ENCODE results near the gene MRPL58.
"Not testable (repeated sequence)": the region's sequence is repeated elsewhere in the genome, so short reads cannot be mapped to it uniquely, and the experiment has no call there.

Gene MRPL58

GRCh38 chr17:74987909-74988711 lies 24.4 kb upstream of the MRPL58 start:
- DNase-seq: peak; percentile 20

DNA sequence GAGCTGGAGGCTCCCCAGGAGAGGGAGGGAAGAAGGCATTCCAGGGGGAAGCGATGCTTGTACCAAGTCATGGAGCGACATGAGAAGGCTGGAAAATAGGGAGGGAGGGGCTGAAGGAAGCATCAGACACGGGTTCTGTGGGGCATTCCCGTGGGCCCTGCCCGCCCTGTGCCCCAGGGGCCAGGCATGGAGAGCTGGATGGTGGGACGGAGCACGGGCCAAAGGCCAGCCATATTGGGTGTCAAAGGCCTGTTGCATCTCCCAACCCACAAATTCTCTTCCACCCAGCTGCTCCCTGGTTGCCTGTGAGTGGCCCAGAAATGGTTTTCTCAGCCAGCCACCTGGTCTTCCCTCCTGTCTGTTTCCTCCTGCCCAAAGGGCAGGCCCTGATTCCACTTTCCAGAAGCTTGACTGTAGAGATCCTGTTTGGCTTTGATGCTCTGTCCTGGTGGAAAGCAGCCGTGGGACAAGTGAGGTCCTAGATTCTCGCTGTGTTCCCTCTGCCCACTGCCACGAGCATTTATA lies 21.8 kb upstream of the MRPL58 start:
- DNase-seq: no peak

- no peak for DNase-seq
Observed at GRCh38 chr17:74992223-74992622, 20.2 kb upstream of the MRPL58 start.

DNA sequence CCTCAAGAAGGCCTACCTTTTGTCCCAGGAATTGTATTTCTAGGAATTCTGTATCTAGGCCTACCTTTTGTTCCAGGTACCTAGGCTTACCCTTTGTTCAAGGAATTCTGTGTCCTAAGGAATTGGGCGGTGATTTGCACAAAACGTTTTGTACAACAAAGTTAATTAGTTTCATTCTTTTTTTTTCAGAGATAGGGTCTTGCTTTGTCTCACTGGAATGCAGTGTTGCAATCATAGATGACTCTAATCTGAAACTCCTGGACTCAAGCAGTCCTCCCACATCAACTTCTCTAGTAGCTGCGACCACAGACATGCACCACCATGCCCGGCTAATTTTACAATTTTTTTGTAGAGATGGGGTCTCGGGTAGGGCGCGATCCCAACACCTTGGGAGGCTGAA lies 18.0 kb upstream of the MRPL58 start:
- DNase-seq: no peak

GRCh38 chr17:74995847-74996246 lies 16.6 kb upstream of the MRPL58 start:
- no peak for DNase-seq

DNA sequence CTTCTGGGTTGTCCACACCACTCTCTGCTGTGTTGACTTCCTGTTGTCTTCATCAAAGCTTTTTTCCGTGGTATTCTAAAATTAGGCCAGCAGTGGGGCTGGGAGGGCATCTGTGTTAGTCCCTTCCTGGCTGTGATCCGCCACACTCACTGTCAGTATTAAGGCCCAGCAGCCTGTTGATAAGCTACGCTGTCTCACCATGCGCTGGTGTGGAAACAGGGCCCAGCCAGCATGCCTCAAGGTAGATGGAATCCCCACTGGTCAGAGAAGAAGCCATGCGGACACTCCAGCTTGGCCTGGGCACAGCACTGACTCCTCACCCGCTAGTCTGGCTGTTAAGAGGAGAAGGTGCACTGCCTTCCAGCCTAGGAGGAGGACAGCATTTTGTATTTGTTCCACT lies 13.7 kb upstream of the MRPL58 start:
- no peak for DNase-seq

GRCh38 chr17:74999523-74999922 lies 12.9 kb upstream of the MRPL58 start:
- no peak for DNase-seq

- DNase-seq: no peak
Observed at GRCh38 chr17:75001915-75002843, 10.3 kb upstream of the MRPL58 start.

- no peak for DNase-seq
Observed at GRCh38 chr17:75003070-75003956, 9.2 kb upstream of the MRPL58 start.

DNA sequence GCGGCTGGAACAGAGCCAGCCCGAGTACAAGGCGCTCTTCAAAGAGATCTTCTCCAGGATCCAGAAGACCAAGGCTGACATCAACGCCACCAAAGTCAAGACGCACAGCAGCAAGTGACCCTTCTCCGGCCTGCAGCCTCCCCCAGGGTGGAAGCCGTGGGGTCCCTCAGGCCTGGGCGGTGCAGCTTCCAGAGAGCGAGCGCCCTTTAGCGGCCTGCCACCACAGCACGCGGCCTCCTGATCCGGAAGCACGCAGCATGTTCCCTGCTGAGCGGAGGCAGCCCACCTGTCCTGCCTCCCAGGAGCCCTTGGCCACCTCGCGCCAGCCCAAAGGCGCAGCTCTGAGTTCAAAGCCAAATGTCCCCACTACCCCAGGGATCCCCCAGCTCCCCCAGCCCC lies 8.5 kb upstream of the MRPL58 start:
- no peak for DNase-seq

DNA sequence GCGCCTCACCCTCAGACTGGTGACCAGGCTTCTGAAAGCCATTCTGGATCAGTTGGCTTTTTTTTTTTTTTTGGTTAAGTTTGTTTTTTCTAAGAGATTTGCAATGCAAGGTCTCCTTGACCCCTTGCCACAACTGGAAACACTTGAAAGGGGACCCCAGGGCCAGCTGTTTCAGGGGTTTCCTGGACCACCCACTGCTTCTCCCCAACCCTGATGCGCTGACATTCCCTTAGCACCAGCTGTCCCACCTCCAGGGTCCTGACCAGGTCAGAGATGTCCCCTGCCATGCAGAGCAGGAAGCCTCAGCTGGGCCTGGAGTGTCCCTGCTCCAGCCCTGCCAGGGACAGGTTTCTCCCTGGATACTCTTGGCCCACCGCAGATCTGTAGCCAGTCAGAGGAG lies 8.1 kb upstream of the MRPL58 start:
- DNase-seq: no peak

- DNase-seq: no peak
Observed at GRCh38 chr17:75005291-75005690, 7.2 kb upstream of the MRPL58 start.

GRCh38 chr17:75006084-75006483 lies 6.4 kb upstream of the MRPL58 start:
- not testable (repeated sequence) for DNase-seq

- no peak for DNase-seq
Observed at GRCh38 chr17:75006653-75007052, 5.8 kb upstream of the MRPL58 start.

DNA sequence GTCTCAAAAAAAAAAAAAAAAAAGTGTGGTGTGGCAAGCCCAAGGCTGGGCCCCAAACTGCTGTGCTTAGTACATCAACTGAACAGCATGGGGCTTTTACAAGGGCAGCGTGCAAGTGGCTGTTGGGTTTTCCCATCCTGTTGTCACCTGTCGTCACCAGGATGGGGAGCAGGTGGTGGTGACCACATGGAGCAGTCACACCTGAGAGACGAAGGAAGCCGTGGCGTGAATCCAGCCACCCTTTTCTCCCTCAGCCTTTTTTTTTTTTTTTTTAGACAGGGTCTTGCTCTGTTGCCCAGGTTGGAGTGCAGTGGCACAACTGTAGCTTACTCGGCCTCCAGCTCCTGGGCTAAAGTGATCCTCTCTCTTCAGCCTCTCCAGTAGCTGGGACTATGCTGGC lies 4.1 kb upstream of the MRPL58 start:
- peak; percentile 18 for DNase-seq

- DNase-seq: peak; percentile 9
Observed at GRCh38 chr17:75009139-75009724, 3.2 kb upstream of the MRPL58 start.

GRCh38 chr17:75010683-75011400 lies 1.6 kb upstream of the MRPL58 start:
- peak; percentile 38 for DNase-seq

DNA sequence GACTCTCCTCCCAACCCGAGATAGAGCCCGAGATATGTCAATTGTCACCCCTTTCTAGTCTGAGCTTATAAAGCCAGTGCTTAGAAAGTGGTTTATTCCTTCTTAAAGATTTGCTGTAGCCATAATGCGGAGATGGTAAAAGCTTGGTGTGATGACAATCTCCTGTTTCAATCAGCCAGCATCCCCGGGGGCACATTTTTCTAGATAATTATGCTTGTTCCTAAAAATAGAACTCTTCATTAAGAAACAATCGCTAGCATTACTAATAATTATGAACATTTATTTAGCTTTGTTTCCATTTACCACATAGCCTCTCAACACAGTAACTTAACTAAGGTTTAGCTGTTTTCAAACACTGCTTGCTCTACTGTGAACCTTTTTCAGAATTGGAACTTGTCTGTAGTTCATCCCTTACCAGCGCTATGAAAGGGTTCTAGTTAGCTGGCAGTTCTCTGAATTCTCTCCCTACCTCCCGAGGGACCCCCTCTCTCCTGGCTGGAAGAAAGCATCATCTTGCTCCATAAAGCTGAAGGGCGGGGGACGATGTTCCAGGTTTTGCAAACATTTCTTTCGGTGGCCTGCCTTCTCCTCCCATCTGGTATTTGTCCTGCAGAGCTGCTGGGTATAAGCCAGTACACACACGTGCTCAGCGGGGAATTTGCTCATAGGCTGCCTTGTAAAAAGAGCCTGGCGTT lies 922 bp upstream of the MRPL58 start:
- no peak for DNase-seq

- DNase-seq: no peak
Observed at GRCh38 chr17:75012096-75012345, 449 bp upstream of the MRPL58 start.

DNA sequence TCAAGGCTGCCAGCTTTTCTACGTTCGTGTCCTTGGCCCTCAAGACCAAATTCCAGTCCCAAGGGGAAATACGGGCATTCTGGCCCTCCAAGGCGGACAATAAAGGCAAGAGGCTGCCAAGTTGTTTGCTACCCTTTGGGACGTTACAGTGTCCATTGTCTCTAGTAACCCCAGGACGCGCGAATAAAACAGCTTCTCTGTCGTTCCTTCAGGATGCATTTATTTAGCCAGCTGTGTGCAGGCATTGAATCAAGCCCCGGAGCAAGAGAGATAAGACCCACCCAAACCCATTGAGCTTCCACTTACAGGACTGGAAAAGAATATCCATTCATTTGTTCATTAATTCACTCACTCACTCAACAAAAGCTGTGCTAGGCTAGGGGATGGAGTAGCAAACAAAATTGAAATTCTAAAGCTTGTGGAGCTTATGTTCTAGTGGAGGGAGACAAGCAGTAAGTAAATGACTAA lies 656 bp downstream of the MRPL58 start:
- DNase-seq: no peak

DNA sequence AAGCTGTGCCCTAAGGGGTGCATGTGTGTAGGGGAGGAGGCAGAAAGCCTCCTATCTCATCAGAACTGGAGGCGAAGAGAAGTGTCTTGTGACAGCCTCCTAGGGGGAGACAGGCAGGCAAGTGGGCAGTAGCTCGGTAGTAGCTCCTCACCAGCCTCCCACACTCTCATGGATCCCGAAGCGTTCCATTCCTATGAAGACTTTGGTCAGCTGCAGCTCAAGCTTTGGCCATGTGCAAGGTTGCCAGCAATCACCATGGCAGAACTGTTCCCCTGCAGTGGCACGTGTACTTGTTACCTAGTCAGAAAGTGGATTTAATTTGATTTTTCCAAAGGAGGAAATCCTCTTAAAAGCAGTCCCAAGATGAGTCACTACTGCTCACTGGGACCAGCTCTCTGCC lies 6.7 kb downstream of the MRPL58 start:
- no peak for DNase-seq
